GM19023 (cell line): Measurements from ENCODE around the gene PDX1.

Source experiments
- ATAC-seq: cut with Tn5 transposase; IDR thresholded peaks from one replicate; pipeline ENCODE4 v1.9.1; 2021; ENCODE audit warnings: mild to moderate bottlenecking, moderate library complexity; ENCODE audit not compliant: unreplicated experiment

Gene PDX1

DNA sequence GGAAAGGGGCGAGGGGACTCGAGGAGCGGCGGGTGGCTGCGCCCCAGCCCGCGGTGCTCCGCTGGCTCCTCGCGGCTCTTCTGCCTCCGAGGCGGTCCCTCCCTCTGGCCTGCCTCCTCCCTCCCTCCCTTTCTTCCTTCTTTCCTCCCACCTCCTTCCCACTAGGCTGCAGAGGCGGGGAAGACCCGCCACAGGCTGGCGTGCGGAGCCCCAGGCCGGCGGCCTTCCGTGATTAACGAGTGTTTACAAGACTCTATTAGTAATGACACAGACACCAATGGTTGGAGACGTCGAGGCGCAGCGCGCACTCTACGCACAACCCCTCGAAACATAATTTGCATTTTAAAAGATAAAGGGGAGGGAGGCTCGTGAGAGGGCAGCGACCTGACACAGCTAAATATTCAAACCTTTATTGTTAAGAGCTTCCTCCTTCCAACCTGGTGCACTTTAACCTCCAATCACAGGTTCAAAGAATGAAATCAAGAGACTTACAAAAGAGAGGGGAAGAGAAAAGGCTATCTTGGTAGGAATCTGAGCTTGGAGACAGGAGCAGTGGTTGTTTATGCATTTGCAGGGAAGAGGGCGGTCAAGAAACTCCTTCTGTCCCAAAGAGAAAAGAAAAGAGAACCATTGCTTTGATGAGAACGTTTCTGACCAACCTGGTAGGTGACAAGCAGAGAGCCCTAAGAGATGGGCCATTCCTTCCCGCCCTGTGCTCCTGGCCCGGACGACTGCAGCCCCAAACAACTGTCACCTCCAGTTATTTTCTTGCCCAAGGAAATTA is 49.5 kb downstream of the PDX1 start, which contains the start of gene CDX2:
CDX2 (minus strand) TSS at position 234 of the 784 bp plus-strand sequence. CDS start 309 bp downstream, outside the sequence.
- ATAC-seq, result no peak

DNA sequence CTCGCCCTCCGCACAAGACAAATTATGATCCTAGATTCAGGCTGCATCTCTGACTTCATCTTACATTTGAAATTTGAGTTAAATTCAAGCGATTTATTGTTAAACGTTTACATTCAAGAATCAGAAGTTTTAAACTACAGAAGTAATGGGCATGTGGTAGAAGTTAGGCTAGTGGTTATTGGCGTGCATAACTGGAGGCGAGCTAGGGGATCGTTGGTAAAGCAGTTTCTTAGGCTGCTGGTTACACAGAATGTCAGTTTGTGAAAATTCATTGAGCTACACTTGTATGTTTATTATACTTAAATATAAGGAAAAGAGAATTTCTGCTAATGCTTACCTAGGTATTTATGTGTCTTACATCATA is 50.0 kb downstream of the PDX1 start:
- ATAC-seq, result no peak

DNA sequence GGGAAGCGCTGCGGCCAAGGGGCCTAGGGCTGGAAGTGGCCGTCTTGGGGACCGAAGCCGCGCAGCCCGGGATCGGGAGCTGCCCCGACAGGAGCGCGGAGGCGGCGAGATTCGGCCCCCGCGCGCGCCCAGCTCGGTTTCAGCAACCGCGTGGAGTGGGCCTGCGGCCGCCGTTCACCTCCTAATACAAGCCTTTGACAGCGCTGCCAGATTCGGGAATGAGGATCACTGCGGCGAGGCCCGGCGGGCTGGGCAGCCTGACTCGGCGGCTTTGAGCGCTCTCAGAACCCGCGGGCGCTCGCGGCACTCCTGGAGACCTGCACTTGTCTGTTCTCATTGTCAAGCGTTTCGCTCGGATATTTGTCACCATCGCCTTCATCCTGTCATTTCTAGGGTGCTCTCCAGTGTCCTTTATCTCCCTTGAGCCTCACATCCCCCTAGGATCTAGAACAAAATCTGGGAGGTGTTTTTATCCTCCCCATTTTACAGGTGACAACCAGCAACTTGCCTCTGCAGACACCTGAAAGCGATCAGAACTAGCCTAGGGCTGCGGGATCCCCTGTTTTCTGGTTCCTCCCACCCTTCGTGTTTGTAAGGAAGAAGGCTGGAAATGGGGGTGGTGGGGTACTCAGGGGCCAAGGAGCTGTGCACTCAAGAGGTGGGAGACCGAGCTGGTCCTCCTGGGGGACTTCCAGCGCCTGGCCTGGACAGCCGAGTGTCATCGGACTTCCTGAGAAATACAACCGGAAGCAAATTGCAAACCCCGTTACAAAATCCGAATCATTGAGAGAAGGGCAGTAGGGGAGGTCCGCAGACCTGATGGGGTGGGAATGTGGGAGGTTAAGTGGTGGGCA is 50.8 kb downstream of the PDX1 start:
- no peak for ATAC-seq

DNA sequence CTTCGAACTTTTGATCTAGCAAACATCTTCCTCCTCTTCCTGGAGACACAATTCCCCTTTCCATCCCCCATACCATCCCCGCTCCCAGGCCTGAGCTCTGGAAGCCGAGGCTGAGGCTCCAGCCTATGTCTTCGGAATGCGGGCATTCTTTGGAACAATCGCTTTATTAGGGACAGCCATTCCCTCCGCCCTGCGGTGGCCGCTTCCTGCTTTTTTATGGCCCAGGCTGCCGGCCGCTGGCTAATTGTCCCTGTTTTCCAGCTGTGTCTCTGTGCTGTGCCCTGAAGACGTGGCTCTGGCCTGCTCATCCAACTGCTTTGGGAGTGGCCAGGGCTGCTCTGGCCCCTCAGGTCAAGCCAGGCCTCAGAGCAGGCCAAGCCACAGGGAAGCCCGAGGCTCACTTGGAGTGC is 51.4 kb downstream of the PDX1 start:
- no peak for ATAC-seq

DNA sequence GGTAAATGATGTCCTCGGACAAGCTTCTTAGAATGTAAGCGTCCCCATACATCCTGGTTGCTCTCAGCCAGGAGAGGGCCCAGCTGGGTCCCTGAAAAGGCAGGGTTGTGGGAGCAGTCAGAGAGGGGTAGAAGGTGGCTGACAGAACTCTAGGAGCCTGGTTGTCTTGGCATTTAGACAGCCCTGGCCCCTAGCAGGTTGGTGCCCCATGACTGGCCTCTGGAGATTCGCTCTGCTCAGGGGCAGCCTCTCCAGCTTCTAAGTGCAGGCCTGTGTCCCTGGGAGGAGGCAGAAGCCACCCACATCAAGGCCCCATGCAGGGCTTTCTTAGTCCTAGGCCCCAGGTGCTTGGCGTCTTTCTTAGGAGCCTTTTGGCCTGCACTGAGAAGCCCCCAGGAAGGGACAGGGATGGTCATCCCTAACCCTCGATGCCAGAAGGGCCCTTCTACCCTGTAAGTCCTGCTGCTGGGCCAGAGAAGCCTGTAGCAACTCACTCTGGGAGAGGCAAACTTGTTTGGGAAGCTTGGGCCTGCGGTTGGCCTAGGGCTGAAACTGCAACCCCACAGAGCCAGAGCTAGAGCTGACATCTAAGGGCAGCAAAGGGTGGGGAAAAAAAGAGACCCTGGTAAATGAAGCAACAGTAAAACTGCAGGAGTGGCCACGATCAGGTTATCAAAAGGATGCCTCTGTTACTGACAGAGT is 52.1 kb downstream of the PDX1 start:
- ATAC-seq, result no peak

DNA sequence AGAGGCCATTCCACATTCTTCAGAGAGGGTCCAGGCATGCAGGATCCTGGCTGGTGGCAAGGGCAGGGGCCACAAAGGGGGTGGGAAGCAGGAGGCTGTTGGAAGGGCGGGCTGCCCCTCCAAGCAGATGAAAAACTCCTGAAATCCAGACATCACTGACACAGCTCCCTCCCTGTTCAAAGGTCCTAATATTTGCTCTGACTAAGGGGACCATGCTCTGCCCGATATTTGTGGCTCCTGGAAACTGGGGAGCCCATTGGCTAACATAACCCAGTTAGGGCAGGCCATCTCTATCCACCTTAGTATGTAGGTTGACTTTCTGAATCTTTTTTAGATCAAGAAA is 52.6 kb downstream of the PDX1 start:
- no peak for ATAC-seq

DNA sequence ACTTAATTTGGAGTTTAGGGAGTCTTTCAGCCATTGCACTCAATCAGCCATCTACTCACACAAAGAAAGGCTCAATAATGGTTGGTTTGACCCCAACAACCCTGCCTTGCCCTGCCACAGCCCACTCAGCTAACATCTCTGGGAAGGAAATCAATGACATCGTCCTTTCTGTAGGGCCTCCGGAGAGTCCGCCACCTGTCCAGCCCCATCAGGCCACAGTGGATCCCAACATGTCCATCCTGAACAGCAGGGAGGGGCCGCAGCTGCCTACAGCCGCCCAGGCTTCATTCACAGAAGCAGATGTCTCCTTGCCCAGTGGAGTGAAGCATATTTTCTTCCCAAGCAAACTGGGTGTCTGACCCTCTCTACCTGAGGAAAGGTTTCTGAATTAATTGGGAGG is 53.5 kb downstream of the PDX1 start:
- no peak for ATAC-seq

DNA sequence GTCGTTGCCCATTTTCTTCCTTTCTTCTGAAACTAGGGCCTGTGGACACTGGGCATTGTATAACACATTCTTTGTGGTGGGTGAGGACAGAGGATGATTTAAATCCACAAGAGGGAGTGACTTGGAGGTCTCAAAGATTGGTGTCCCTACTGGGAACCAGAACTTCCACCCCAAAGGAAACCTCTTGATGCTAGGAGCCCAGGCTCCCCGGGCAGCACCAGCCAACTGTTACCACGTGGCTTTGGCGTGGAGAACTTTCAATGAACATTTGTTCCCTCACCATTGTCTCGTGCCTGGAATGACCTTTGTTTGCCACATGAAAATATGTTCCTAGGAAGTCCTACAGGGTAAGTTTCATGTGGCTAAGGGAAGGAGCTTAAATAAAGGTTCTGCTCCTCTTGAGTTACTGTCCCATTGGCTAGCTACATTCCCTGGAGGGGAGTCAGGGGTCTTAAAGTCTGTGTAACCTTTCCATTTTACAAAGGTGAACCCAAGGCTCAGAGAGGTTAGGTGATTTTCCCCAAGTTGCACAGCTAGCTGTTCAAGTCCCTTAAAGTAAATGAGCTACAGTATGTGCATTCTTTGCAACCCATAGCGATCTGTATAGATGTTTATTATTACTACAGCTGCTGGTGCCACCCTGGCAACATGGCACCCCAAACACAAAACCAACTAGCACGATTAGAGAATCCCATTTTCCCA is 54.3 kb downstream of the PDX1 start:
- no peak for ATAC-seq
